NCI-H1694 treated with DMSO at 0.1 percent for 48 hours (cell line): ENCODE results near the gene FARP2.
"Not testable (repeated sequence)": the region's sequence is repeated elsewhere in the genome, so short reads cannot be mapped to it uniquely, and the experiment has no call there.

Experiments
- DNase-seq: peaks from one replicate; lab custom pipeline; 2025; lab: John Stamatoyannopoulos, UW

The FARP2 gene

DNA sequence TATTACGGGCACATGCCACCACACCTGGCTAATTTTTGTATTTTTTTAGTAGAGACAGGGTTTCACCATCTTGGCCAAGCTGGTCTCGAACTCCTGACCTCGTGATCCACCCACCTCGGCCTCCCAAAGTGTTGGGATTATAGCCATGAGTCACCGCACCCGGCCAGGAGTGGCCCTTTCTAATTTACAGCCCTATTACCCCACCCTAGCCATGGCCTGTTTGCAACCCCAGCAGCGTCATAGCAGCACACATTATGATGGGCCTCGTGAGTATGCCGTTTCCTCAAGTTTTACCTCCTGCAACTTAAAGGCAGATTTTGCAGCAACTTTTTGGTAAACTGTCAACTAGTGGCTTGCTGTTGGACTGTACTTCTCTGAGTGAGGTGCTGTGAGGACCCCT is 97.8 kb downstream of the FARP2 start:
- DNase-seq: not testable (repeated sequence)

DNA sequence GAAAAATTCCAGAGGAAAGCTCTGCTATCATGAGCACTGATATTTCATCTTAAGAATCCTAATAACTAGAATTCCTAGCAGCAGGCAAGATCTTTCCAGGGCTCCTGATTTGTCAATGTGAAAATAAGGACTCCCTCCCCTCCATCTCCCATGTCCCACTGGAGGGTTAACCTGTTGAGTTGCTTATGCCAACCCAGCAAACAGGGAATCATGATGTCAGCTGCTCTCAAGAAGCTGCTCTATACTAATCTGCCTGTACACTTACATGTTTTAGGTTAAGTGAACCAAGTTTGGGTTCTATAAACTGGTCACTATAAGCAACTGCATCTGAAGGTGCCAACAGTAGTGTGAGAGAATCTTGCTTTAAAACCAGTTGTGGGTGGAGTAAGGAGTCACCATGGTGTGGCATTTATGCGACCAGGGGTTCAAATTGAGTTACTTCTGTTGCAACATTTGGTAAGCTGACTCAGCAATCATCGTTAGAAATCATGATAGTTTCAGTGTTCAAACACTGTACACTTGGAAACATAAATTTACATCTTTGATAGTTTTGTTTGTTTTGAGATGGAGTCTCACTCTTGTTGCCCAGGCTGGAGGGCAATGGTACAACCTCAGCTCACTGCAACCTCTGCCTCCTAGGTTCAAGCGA is 98.9 kb downstream of the FARP2 start:
- DNase-seq: no peak

DNA sequence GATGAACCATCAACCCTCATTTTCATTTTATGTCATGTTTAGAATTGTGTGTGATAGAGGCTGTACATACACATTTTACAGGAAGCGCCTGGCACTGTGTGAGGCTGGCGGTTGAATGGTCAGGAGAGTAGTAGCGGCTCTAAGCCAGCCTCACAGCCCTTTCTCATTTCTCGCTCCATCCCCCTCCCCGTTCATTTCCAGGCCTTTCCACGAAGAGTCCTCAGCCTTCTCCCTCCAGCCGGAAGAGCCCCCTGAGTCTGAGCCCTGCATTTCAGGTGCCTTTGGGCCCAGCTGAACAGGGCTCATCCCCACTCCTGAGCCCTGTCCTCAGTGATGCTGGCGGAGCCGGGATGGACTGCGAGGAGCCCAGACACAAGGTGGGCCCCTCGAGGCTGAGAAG is 100.5 kb downstream of the FARP2 start:
- no peak for DNase-seq

DNA sequence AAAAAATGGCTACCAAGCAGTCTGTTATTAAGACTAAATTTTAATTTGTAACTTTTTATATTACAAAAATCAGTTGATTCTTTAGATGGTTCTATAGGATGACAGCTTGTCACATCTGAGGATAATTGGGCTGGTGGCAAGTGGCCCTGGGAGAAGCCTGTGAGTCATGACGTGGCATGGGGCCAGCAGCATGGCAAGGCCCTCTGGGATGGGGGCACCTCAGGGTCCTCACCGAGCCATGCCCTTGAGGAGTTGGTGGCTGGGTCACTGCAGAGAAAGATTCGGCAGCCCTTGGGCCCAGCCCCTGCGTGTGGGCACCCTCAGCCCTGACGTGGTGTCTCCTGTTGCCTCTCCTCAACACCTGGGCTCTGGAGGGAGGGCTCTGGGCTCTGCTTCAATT is 102.6 kb downstream of the FARP2 start:
- DNase-seq: peak; percentile 84

DNA sequence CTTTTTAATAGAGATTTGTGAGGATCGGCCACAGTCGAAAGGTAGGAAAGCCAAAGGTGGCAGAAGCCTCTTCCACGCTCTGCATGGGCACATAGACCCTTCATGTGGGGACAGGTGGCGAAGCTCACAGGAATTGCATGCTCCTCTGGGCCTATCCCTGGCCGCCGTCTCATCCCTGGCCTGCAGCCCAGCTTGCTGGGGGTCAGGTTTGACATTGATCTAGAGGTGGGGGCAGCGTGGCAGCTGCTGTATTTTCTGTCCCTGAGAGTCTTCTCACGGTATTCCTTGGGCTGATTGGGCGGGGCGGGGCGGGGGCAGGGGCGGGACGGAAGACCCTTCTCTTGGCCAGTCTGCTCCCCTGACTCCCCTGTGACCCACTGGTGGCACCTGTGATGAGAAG is 103.4 kb downstream of the FARP2 start:
- DNase-seq: peak; percentile 46

DNA sequence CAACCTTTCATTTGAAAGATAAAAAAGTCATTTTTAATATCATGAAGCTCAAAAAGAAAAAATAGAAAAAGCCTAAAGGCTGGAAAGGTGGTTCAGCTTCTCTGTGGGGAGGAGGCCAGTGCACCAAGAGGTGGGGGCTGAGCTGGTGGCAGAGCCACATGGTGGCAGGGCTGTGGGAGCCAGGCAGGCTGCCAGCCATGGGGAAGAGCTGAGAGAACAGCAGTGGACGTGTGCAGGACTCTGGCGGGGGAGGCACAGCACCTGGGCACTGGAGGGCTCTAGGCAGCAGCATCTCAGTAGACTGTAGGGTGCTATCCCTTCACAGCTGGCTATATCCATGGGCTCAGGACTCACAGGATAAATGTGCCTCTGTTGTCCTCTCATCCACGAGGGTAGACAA is 104.5 kb downstream of the FARP2 start:
- peak; percentile 19 for DNase-seq

DNA sequence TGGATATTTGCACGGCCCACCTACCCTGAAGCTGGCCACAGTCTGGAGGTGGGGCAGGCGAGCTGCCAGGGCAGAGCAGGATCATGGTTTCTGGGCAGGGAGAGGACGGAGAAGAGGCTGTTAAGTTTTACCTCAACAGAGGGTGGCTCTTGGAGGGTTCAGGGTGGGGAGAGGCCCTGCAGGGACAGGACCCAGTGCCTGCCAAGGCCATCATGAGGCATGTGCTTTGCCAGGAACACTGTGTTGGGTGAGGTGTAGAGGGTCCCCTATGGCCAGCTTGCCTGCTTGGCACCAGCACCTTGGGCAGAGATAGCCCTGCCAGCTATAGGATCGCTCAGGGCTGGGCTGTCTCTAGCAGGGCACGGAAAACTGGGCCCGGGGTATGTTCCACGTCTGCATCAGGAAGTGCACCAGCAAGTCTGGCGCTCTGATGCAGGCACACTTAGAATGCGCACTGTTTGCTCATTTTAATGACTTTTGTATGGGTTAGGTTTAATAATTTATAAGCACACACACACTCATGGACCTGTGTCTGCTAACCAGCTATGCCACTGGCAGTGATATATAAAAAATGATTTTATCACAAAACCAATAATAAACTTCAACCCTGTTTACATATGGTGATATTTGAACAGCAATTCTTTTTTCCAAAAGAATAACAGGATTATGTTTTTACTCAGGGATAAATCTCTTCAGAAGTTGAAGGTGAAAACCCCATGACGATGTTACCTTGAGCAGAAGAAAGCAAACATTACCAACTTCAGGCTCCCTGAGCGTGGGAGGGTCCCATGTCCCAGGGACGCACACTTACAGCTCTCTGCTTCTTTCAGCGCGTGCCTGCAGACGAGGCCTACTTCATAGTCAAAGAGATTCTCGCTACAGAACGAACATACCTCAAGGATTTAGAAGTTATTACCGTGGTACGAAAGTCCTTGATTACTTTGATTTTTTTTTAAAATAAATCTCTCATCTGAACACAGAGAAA is 105.9 kb downstream of the FARP2 start:
- DNase-seq: no peak

DNA sequence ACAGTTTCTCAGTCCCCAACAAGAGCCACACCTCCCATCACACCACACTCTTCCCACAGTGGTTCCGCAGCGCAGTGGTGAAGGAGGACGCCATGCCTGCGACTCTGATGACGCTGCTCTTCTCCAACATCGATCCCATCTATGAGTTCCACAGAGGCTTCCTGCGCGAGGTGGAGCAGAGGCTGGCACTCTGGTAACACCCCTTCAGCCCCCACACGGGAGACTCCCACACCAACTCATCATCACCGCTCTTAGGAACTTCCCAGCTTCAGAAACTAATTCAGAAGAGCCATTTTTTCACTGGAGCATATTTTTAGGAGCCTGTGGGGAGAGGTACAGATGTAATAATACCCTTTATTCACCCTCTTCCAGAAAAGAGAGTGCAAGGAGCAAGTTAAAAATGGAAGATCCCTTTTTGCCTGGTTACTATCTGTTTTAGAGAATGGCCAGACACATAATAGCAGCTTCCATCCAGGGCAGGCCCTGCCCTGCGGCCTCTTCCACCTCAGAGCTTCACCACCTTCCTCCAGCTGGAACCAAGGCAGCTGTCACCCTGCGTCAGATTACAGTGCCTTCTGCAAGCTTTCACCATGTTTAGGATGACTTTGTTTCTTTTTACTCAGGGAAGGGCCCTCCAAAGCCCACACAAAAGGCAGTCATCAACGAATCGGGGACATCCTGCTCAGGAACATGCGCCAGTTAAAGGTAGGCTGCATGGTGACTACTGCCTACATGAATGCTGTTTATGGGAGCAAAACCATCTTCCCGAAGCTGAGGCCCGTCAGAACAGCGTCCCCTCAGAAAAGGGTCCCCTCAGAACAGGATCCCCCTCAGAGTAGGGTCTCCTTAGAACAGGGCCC is 107.4 kb downstream of the FARP2 start:
- DNase-seq: no peak

DNA sequence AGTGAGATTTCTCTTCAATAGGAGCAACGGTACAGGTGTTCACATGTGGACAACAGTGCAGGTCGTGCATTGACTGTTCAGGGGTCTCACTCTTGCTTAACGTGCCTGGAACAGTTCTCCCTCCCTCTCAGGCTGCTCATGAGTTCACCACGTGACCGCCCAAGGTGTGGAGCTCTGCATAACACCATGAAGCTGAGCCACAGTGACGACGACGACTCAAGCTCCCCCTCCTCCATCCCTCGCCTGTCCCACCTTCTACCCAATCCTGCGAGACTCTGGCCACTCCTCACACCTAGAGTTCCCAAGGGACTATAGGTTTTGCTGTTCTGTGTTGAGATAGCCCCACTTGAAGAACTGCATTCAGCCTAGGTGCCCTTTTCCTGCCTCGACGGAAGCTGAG is 109.5 kb downstream of the FARP2 start:
- DNase-seq: no peak

DNA sequence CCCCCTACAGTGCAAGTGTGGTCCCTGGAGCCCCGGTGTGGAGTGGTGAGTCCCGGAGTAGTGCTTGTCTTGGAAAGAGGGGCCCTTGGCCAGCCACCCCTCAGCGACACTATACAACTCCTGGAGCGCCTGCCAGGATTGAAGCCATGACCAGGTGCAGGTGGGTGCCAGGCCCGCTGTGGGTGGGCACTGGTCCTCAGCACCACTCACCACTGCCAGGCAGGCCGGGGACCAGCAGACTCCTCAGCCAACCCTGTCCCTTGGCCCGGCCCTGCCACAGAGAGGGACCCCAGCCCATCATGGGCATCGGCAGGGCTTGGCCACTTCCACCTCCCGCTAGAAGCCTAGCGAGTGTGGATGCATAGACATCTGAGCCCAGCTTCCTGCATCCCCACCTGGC is 110.1 kb downstream of the FARP2 start:
- no peak for DNase-seq

DNA sequence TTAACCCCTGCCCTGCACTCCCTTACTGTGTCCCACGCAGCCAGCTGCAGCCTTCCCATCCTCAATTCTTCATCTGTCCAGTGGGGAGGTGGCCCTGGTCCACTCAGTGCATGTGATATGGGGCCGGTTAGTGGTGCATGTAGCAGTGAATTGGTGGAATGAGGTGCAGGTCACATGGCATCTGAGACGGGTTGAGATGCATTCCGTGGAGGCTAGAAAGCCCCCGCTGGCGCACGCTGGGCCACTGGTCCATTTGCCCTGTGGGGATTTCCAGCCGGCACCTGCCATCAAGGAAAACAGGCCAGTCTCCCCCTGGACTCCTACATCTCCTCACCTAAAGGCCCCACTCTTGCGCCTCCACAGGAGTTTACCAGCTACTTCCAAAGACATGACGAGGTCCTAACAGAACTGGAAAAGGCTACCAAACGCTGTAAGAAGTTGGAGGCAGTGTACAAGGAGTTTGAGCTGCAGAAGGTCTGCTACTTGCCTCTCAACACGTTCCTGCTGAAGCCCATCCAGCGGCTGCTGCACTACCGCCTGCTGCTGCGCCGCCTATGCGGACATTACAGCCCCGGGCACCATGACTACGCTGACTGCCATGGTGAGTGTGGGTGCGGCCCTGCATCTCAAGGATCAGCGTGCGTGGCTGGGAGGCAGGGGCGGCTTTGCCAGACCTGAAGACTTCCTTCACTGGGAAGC is 111.8 kb downstream of the FARP2 start:
- no peak for DNase-seq

DNA sequence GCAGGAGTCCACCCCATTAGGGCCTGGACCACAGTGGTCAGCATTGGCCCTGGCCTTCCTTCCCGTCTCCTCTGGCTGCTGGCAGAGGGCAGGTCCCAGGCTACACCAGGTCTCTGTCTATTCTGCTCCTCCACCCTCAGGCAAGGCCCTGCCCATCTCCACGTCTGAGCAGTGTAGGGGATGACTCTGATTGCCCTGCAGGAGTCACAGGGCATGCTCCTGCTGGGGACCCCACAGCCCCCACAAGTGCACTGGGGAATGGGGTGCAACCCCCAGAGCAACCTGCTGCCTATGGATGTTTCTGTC is 112.3 kb downstream of the FARP2 start:
- no peak for DNase-seq

DNA sequence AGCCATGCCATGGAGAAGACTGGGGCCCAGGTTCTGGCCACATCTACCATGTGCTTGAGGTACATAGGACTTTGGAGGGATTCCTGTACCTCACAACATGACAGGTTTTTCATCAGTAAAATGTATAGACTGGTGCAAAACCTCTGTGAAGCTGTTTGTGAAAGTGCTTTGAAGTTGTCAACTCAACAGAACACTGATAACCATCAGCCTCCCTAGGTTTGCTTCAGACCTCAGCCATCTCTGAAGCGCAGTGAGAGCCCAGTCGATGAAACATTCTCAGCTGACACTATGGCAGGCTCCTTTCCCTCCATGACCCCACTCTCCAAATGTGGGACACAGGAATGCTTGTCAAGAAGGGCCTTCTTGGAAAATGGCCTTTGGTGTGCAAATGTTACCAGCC is 113.7 kb downstream of the FARP2 start:
- no peak for DNase-seq

DNA sequence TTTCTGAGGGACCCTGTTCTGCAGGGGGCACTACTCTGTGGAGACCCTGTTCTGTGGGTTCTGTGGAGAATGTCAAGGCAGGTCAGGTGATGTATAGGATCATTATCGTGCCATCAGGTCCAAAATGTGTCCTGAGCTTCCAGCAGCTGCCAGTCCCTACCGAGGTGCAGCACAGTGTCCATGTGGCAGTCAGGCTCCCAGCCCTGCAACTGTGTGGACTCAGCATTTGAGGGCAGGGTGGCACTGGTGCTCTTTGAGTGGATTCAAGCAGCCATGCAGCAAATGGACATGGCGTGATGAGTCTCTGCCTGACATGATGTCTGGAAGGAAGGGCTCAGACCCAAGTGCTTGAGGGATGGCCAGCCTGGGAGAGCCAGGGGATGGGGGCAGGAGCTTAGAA is 117.3 kb downstream of the FARP2 start:
- no peak for DNase-seq

DNA sequence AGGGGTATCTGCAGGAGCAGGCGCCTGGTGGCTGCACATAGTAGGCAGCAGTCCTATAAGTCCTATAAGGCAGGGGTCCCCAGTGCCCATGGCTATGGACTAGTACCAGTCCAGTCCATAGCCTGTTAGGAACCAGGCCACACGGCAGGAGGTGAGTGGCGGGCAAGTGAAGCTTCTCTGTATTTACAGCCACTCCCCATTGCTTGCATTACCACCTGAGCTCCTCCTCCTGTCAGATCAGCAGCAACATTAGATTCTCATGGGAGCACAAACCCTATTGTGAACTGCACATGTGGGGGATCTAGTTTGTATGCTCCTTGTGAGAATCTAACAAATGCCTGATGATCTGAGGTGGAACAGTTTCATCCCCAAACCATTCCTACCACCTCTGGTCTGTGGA is 119.2 kb downstream of the FARP2 start:
- DNase-seq: no peak

DNA sequence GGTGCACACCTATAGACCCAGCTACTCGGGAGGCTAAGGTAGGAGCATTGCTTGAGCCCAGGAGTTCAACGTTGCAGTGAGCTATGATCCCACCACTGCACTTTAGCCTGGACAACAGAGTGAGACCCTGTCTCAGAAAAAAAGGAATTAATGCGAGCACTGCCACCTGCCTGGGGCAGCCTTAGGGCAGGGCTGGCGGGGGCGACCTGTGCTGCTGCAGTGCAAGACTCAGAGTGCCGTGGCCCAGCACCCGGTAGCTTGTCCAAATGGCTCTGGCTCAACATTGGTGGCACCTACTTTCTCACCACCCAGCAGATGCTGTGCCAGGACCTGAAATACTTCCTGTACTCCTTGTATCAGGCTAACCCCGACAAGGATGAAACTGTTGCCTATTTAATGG is 122.1 kb downstream of the FARP2 start:
- DNase-seq: no peak

DNA sequence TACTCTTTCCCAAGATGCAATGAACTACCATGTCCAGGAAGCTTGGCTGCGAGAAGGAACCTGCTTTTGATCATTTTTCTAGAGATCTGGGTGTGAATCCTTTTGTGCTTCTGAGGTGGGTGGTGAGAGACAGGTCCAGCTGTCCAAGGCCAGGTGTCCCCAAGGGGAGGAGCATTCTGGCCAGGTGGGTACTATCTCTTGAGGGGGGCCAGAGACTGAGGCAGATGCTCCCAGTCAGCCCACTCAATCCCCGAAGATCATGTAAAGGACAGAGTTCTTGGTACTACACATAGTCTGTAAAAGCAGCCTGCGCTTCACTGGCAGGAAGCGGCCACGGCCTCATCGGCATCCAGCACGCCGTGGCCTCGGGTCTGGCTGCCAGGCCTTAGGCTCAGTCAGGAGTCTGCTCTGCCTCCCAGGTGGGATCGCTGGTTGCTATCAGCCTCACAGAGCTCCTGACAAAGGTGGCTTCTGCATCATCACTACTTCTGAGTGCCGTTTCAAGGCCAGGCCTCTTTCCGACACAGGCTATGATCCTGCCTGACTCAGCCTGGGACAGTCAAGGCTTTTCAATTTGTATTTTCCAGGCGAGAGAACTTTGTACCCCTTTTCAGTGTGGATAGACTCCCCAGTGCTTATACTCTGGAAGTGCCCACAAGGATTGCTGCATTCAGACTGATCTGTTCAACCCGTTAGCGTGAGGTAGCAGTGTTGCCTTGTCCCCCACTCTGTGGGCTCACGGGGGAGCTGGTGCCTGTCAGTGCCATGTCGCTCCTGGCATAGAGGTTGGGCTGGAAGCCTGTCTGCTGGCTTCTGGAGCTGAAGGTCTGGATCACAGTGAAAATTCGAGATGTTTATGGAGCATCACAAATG is 123.2 kb downstream of the FARP2 start:
- no peak for DNase-seq

DNA sequence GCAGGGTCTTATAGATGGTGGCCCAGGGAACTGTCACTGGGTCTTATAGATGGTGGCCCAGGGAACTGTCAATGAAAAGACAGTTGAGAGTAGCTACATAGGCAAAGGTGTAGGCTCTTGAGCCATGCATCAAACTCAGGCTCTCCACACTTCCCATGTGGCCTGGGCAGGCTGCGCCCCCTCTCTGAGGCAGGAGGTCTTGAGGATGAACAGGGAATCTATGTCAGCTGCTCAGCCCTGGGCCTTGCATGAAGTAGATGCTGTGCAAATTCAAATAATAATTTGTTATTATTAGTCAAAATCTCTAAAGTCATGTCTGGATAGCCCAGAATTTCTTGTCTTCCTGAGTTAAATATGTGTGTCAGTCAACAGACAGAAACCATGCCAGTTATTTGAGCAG is 125.6 kb downstream of the FARP2 start:
- DNase-seq: no peak

DNA sequence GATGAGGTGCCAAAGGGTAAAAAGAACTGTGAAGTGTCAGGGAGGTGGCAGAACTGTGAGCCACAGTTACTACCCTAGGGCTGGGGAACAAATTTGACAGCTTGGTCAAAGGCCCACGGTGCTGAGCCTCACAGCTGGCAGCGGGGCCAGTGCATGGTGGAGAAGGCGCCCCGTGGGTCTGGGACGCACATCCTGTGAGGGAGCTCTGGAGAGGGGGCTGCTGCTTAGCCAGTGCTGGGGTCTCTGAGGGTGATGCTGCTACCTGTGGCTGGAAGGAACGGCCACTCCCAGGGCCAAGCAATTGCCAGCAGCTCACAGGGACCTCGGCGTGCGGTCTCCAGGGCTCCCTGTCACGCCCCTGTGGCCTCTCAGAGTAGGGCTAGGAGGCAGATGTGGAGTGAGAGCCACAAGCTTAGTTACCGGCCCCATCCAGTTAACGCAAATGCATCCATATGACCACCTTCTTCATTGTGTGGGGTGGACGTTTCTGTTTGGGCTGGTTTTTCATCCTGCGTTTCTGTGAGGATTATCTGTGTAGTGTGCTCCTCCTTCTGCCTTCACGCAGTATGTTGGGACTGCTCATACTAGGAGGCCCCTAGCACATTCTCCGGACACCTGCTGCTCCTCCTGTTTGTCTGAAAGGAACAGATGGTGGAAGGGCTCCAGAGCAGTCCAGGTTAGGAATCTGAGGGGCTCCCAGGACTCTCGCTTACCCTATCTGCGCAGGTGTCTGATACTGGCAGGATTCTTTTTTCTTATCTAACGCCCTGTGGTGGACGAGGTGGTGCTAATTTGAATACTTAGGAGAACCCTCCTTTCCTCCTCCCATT is 126.3 kb downstream of the FARP2 start:
- DNase-seq: no peak

DNA sequence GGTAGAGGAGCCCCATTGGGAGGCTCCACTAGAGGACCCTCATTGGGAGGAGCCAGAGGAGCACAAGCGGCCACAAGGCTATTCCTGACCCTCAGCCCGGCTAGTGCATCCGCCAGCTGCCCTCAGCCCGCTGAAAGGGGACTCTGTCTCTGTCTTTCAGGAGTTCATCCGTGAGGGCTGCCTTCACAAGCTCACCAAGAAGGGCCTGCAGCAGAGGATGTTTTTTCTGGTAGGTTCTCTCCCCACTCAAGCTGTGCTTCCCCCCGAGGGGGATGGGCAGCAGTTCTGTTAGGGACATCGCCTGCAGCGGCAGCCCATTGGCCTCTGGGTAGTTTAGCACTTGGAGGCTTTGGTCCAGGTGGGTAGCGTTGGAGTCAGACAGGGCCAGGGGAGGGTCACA is 127.2 kb downstream of the FARP2 start:
- DNase-seq: no peak
